Measurements from ENCODE around the gene KCNQ1. TPM values are rescaled to one million over a fixed set of nuclear protein-coding genes. Genes with fewer than 3 reads are reported as not detected.

The KCNQ1 gene
- total and polyA plus RNA-seq, 2 of the 13 experiments (the other 11 are each of a cell fraction or from before 2014, with no cell fraction given), result 0.02 to 0.08 TPM

GRCh38 chr11:2467695-2468055, 22.9 kb downstream of the KCNQ1 start:
- Histone ChIP-seq H3K4me3 (replicated peaks in 1 of 3; ENCODE audit: insufficient read depth in 1 of 3, low read depth in 2 of 3, low read length in 3 of 3) (no peak overlapping the region), H3K27ac (ENCODE audit: extremely low read length, insufficient read depth, low read length) (no peak overlapping the region), H3K27me3 (ENCODE audit: control insufficient read depth in 1 of 2, insufficient read depth in 2 of 2, low read length in 2 of 2) (peaks cover 16 to 68% of the 10 kb centered on the region in 2 experiments), H3K4me2 (ENCODE audit: low read depth, low read length) (no peak overlapping the region), H4K20me1 (ENCODE audit: insufficient read depth, low read length) (no peaks in the 10 kb centered on the region), H3K9me3 (ENCODE audit: low read length) (no peaks in the 10 kb centered on the region), H3K9ac (ENCODE audit: insufficient read depth, low read depth, low read length) (no peak overlapping the region), H3K4me1 (ENCODE audit: insufficient read depth, low read length) (peaks cover 11% of the 10 kb centered on the region), H2AFZ (ENCODE audit: low read length) (no peak overlapping the region), H3K36me3 (replicated peaks in 1 of 2; ENCODE audit: control insufficient read depth in 1 of 2, insufficient read depth in 2 of 2, low read length in 2 of 2) (no peaks in the 10 kb centered on the region), H3K79me2 (ENCODE audit: insufficient read depth, low read length) (no peaks in the 10 kb centered on the region)
- 20% methylated on average over 1 of the region's 7 CpGs for WGBS (ENCODE audit: low lambda C conversion rate)
- in situ Hi-C loops (cut with HindIII; ENCODE audit: extremely low pct_ligation_motif_present, low pct_unique_long_range_greater_than_20kb) (no loop called here), intact Hi-C loops (cut with micrococcal nuclease; ENCODE audit: unreplicated experiment) (no loop called here)
- ChIA-PET POLR2A (no interaction called here), CTCF (ENCODE audit: low intra/inter-chr PET ratio, low total read pairs) (no interaction called here)
- no peak for ATAC-seq
- FAIRE-seq, result no peak
- BruUV-seq (replicated peaks), result no TSS peak
- TF ChIP-seq LRRFIP1 (CRISPR knock-in tag; conservative IDR thresholded peaks at IDR 0.05) (no peak), FOSL1 (CRISPR knock-in tag; IDR thresholded peaks at IDR 0.05; ENCODE audit: borderline replicate concordance) (no peak)
- TF ChIP-seq, protein P1, sequence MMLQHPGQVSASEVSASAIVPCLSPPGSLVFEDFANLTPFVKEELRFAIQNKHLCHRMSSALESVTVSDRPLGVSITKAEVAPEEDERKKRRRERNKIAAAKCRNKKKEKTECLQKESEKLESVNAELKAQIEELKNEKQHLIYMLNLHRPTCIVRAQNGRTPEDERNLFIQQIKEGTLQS (CRISPR knock-in tag; IDR thresholded peaks at IDR 0.05), result no peak
- no peak for DNase-seq (ENCODE audit: low spot score)

DNA sequence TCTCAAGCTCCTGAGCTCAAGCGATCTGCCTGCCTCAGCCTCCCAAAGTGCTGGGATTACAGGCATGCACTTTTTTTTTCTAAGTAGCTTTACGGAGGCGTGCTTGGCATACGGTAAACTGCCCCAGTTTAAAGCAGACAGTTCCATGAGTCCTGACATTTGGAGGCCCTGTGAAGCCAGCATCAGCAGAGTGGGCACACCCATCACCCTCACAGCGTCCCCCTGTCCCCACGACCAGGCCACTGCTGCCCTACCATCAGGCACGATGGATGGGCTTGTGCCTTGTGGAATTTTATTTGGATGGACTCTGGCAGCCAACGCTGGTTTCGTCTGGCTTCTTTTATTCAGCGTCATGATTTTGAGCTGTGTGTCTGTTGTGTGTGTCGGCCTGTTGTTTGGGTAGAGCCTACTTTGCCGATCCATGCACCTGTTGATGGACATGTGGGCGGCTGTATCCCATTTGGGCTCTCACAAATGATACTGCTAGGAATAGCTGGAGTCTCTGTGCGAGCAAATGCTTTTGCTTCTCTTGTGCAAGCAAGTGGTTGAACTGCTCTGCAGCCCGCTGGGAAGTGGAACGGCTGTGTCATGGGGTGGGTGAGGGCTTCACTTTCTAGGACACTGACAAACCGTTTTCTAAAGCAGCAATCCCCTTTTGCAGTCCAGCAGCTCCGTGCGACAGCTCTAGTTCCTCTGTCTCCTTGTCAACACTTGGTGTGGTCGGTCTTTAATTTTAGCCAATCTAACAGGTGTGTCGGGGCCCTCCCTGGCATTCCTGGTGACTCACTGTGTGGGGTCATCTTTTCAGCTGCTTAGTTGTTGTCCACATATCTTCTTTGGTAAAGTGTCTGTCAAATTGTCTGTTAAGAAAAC, 23.8 kb downstream of the KCNQ1 start:
- FAIRE-seq (no peak), ATAC-seq (no peak), DNase-seq (ENCODE audit: low spot score) (no peak)
- Histone ChIP-seq H2AFZ (ENCODE audit: low read length) (no peak overlapping the region), H3K27ac (ENCODE audit: extremely low read length, insufficient read depth, low read length) (no peak overlapping the region), H3K4me2 (ENCODE audit: low read depth, low read length) (no peak overlapping the region), H3K4me1 (ENCODE audit: insufficient read depth, low read length) (peaks cover 2% of the 10 kb centered on the region; the same call in 1 of the 2 replicates), H3K36me3 (replicated peaks in 1 of 2; ENCODE audit: control insufficient read depth in 1 of 2, insufficient read depth in 2 of 2, low read length in 2 of 2) (no peaks in the 10 kb centered on the region), H4K20me1 (ENCODE audit: insufficient read depth, low read length) (no peaks in the 10 kb centered on the region), H3K9ac (ENCODE audit: insufficient read depth, low read depth, low read length) (no peak overlapping the region), H3K9me3 (ENCODE audit: low read length) (no peaks in the 10 kb centered on the region), H3K79me2 (ENCODE audit: insufficient read depth, low read length) (no peaks in the 10 kb centered on the region), H3K27me3 (ENCODE audit: control insufficient read depth in 1 of 2, insufficient read depth in 2 of 2, low read length in 2 of 2) (peaks cover 16 to 66% of the 10 kb centered on the region in 2 experiments), H3K4me3 (replicated peaks in 1 of 3; ENCODE audit: insufficient read depth in 1 of 3, low read depth in 2 of 3, low read length in 3 of 3) (no peak overlapping the region)
- CTCF ChIA-PET (ENCODE audit: low intra/inter-chr PET ratio, low total read pairs), result no interaction called here
- intact Hi-C loops (cut with micrococcal nuclease; ENCODE audit: unreplicated experiment), result no loop called here
- in situ Hi-C loops (cut with HindIII; ENCODE audit: extremely low pct_ligation_motif_present, low pct_unique_long_range_greater_than_20kb), result no loop called here
- WGBS (ENCODE audit: low lambda C conversion rate), result 32% methylated on average over 18 of the region's 21 CpGs
- peak; percentile 90 for TF ChIP-seq ZNF7 (CRISPR knock-in tag; IDR thresholded peaks at IDR 0.05)
- no peak for TF ChIP-seq MEIS1 (CRISPR knock-in tag; IDR thresholded peaks at IDR 0.05; ENCODE audit: borderline replicate concordance)
- POLR2A ChIA-PET, result no interaction called here
- BruUV-seq (replicated peaks), result no TSS peak

All from HepG2 (cell line).